A673 (cell line): ENCODE measurements around the gene PTPN14. TPM values are rescaled to one million over a fixed set of nuclear protein-coding genes. Genes with fewer than 3 reads are reported as not detected.

Experiments used
- BruUV-seq: library from RNA; stranded (reverse); fragments of 400-500 nt; replicated peaks from 2 replicates; lab custom pipeline; 2021; lab: Mats Ljungman, UMichigan
- CTCF ChIA-PET: fragments of 300-600 bp; sonication (Branson Sonifier 250); formaldehyde crosslinking; loops from one replicate; lab custom pipeline; 2022; ENCODE audit warnings: antibody characterized with exemption; lab: Charles Lee
- POLR2A ChIA-PET: fragments of 300-600 bp; sonication (Branson Sonifier 250); formaldehyde crosslinking; loops from one replicate; lab custom pipeline; 2022; ENCODE audit warnings: antibody characterized with exemption; ENCODE audit not compliant: low non-redundant PET; lab: Charles Lee
- DNase-seq: peaks from one replicate; pipeline ENCODE4 v3.0.0-alpha.2; 2015; ENCODE audit warnings: low spot score
- H3K27ac ChIP-seq: fragments of 200-600 bp; sonication (generic); 2 replicates; pipeline ENCODE4 v1.5.1; 2016; ENCODE audit warnings: mixed run types, low read depth, mild to moderate bottlenecking, mixed read lengths, antibody characterized with exemption, low read length; ENCODE audit not compliant: poor library complexity, severe bottlenecking
- H3K27me3 ChIP-seq: fragments of 200-600 bp; sonication (generic); replicated peaks from 2 replicates; pipeline ENCODE4 v1.6.1; 2017; ENCODE audit warnings: mixed run types, low read depth, mild to moderate bottlenecking, mixed read lengths, antibody characterized with exemption, low read length; ENCODE audit not compliant: insufficient read depth, poor library complexity
- H3K36me3 ChIP-seq: fragments of 200-600 bp; sonication (generic); 2 replicates; pipeline ENCODE4 v1.6.1; 2016; ENCODE audit warnings: mixed run types, mild to moderate bottlenecking, mixed read lengths, antibody characterized with exemption, low read length; ENCODE audit not compliant: insufficient read depth, poor library complexity, severe bottlenecking
- H3K4me1 ChIP-seq: fragments of 200-600 bp; sonication (generic); 2 replicates; pipeline ENCODE4 v1.6.1; 2017; ENCODE audit warnings: mixed run types, mild to moderate bottlenecking, mixed read lengths, antibody characterized with exemption, low read length; ENCODE audit not compliant: insufficient read depth, poor library complexity, severe bottlenecking
- H3K4me3 ChIP-seq: fragments of 200-600 bp; sonication (generic); 2 replicates; pipeline ENCODE4 v1.5.1; 2016; ENCODE audit warnings: low read depth, mixed run types, mild to moderate bottlenecking, mixed read lengths, low read length; ENCODE audit not compliant: poor library complexity, severe bottlenecking
- H3K9me3 ChIP-seq: fragments of 200-600 bp; sonication (generic); 2 replicates; pipeline ENCODE4 v1.6.1; 2016; ENCODE audit warnings: mixed run types, low read depth, mild to moderate bottlenecking, mixed read lengths, antibody characterized with exemption, low read length; ENCODE audit not compliant: poor library complexity, severe bottlenecking
- CTCF ChIP-seq: fragments of 300-800, 200-600 bp; sonication (generic); conservative IDR thresholded peaks from 2 replicates; pipeline ENCODE4 v1.5.1; 2017; ENCODE audit warnings: low read depth, mild to moderate bottlenecking, antibody characterized with exemption, low read length, moderate library complexity, mixed read lengths
- EZH2 ChIP-seq: fragments of 200-600 bp; sonication (generic); IDR thresholded peaks from 2 replicates; pipeline ENCODE4 v1.6.1; 2017; ENCODE audit warnings: borderline replicate concordance, low read depth, mild to moderate bottlenecking, mixed read lengths, antibody characterized with exemption, low read length; ENCODE audit not compliant: poor library complexity, severe bottlenecking
- intact Hi-C: fragments of 100-400 bp; cut with micrococcal nuclease; formaldehyde crosslinking; loops from one replicate; pipeline ENCODE4 v1.10.0; 2022; ENCODE audit not compliant: unreplicated experiment
- total RNA-seq: library from RNA; stranded (reverse); gene quantifications from 2 replicates; pipeline ENCODE4 v1.2.3, GENCODE V29; 2021

PTPN14 gene
- total RNA-seq, 1 experiment from 2014 or later = 114 TPM

DNA sequence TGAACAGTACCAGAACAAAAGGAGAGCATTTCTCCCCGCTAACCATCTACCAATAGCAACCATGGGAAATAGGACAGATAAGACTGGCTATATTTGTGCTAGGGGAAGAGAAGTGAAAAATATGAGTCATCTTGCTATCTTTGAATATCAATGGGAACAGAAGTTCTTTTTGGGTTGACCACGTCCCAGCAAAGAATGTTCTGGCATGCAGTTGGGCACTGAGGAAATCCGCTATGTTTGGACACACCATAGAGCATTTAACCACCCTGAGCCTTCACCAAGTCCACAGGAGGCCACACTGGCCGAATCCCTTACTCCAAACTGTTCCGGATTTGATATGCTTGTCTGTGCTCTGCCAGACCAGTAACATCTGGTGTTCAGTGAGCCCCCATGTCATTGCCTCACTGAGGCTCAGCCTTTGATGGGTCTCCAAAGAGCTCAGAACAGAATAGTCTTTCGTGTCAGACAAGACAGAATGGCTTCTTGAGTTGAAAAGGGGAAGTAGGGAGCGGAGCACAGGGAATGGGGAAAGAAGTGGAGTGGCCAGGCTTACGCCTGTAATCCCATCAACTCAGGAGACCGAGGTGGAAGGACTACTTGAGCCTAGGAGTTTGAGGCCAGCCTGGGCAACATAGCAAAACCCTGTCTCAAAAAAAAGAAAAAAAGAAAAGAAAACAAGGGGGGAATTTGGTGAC, 189.1 kb downstream of the PTPN14 start:
- no TSS peak for BruUV-seq
- intact Hi-C loops = no loop called here

GRCh38 chr1:214361636-214362035, 189.8 kb downstream of the PTPN14 start:
- peaks cover 81% of the 10 kb centered on the region for H3K36me3 ChIP-seq
- POLR2A ChIA-PET = no interaction called here
- no TSS peak for BruUV-seq
- H3K27me3 ChIP-seq = no peaks in the 10 kb centered on the region
- H3K9me3 ChIP-seq = no peaks in the 10 kb centered on the region
- intact Hi-C loops = no loop called here
- CTCF ChIA-PET = no interaction called here
- H3K27ac ChIP-seq = no peak overlapping the region
- peaks cover 9% of the 10 kb centered on the region for H3K4me1 ChIP-seq
- no peak for TF ChIP-seq EZH2
- no peak for TF ChIP-seq CTCF
- no peak overlapping the region for H3K4me3 ChIP-seq
- DNase-seq = no peak

More for the DNA sequence above, 189.1 kb downstream of the PTPN14 start:
- POLR2A ChIA-PET = no interaction called here
- H3K27me3 ChIP-seq = no peaks in the 10 kb centered on the region
- CTCF ChIA-PET = no interaction called here
- H3K36me3 ChIP-seq = peaks cover 78% of the 10 kb centered on the region
- no peaks in the 10 kb centered on the region for H3K9me3 ChIP-seq
- DNase-seq = no peak
- peaks cover 9% of the 10 kb centered on the region for H3K4me1 ChIP-seq
- no peak overlapping the region for H3K4me3 ChIP-seq
- no peak for TF ChIP-seq CTCF
- no peak overlapping the region for H3K27ac ChIP-seq

DNA sequence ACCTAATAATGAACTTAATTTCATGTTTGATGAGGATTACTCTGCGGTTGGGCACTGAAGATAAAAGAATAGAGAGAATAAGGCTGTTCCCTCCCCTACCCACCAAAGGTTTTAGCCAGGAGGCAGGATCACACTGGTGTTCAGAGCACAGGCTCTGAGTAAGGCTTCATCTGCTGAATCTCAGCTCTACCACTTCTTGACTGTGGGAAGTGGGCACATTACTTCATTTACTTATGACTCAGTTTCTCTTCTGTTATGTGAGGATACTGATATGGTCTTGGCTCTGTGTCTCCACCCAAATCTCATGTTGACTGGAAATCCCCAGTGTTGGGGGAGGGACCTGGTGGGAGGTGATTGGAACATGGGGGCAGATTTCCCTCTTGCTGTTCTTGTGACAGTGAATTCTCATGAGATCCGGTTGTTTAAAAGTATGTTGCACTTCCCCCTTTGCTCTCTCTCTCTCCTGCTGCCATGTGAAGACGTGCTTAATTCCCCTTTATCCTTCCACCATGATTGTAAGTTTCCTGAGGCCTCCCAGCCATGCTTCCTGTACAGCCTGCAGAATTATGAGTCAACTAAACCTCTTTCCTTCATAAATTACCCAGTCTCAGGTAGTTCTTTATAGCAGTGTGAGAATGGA, 190.8 kb downstream of the PTPN14 start:
- CTCF ChIA-PET = no interaction called here
- no TSS peak for BruUV-seq

More for the DNA sequence above, 190.8 kb downstream of the PTPN14 start:
- intact Hi-C loops = no loop called here
- DNase-seq = no peak
- Histone ChIP-seq H3K36me3 (peaks cover 88% of the 10 kb centered on the region), H3K4me3 (no peak overlapping the region), H3K27ac (no peak overlapping the region), H3K4me1 (peaks cover 8% of the 10 kb centered on the region), H3K9me3 (no peaks in the 10 kb centered on the region), H3K27me3 (no peaks in the 10 kb centered on the region)
- TF ChIP-seq CTCF = no peak
- no peak for TF ChIP-seq EZH2
- POLR2A ChIA-PET = no interaction called here
